GM12878 (cell line): ENCODE results near the gene INHBE. TPM values are rescaled to one million over a fixed set of nuclear protein-coding genes. Genes with fewer than 3 reads are reported as not detected.

Experiments used
- ATAC-seq: fragments of 200-7000 bp; cut with Tn5 transposase; 3 replicates; pipeline ENCODE4 v1.9.1; 2020; ENCODE audit warnings: mild to moderate bottlenecking, moderate library complexity
- BruUV-seq: library from RNA; stranded (reverse); fragments of 400-500 nt; replicated peaks from 2 replicates; lab custom pipeline; 2021; lab: Mats Ljungman, UMichigan
- CTCF ChIA-PET: fragments of 300-600 bp; sonication (Branson Sonifier 250); formaldehyde crosslinking; extraction: SDS; loops from one replicate; lab custom pipeline; 2021; ENCODE audit warnings: inconsistent platforms; lab: Yijun Ruan, JAX
- POLR2A ChIA-PET: fragments of 350-600 bp; formaldehyde crosslinking; extraction: SDS; loops from one replicate; lab custom pipeline; 2021; ENCODE audit warnings: inconsistent platforms; lab: Charles Lee
- RAD21 ChIA-PET: fragments of 300-600 bp; sonication (Branson Sonifier 250); formaldehyde crosslinking; loops from one replicate; lab custom pipeline; 2023; ENCODE audit warnings: antibody characterized with exemption; ENCODE audit not compliant: unreplicated experiment; lab: Charles Lee
- SMC1A ChIA-PET: fragments of 300-600 bp; sonication (Branson Sonifier 250); formaldehyde crosslinking; loops from one replicate; lab custom pipeline; 2023; ENCODE audit not compliant: unreplicated experiment, uncharacterized antibody; lab: Charles Lee
- DNase-seq: peaks from one replicate; pipeline ENCODE4 v3.0.0-alpha.2; 2011; ENCODE audit warnings: low read depth, low spot score
- FAIRE-seq: peaks from 3 replicates; lab custom pipeline; 2011; peaks lifted over from hg19 to GRCh38; lab: Jason Lieb, UNC
- H2AFZ ChIP-seq: 2 replicates; pipeline ENCODE4 v1.6.0; 2011; ENCODE audit warnings: low read depth, low read length, control low read depth; ENCODE audit not compliant: control insufficient read depth
- H3K27ac ChIP-seq: 2 replicates; pipeline ENCODE4 v1.5.1; 2011; ENCODE audit warnings: control low read depth; ENCODE audit not compliant: control insufficient read depth, insufficient read depth
- H3K27me3 ChIP-seq, 2 experiments: replicated peaks in 1 of 2; 2 replicates each; pipeline versions ENCODE4 v1.6.0 to v1.6.1; 2011; ENCODE audit warnings: low read length in 1 of 2; ENCODE audit not compliant: control insufficient read depth in 2 of 2, insufficient read depth in 2 of 2
- H3K36me3 ChIP-seq, 2 experiments: 2 replicates each; pipeline ENCODE4 v1.5.1; 2011; ENCODE audit warnings: low read length in 1 of 2; ENCODE audit not compliant: control insufficient read depth in 2 of 2, insufficient read depth in 2 of 2
- H3K4me1 ChIP-seq: 2 replicates; pipeline ENCODE4 v1.6.1; 2011; ENCODE audit warnings: mild to moderate bottlenecking, low read length, moderate library complexity, mixed read lengths; ENCODE audit not compliant: control insufficient read depth, insufficient read depth
- H3K4me2 ChIP-seq: 2 replicates; pipeline ENCODE4 v1.6.0; 2011; ENCODE audit warnings: control low read depth; ENCODE audit not compliant: control insufficient read depth, insufficient read depth
- H3K4me3 ChIP-seq: fragments of 200-600 bp; sonication (generic); 2 replicates; pipeline ENCODE4 v1.5.1; 2016
- H3K79me2 ChIP-seq: 2 replicates; pipeline ENCODE4 v1.6.0; 2011; ENCODE audit warnings: low read length; ENCODE audit not compliant: control insufficient read depth, insufficient read depth
- H3K9ac ChIP-seq: 2 replicates; pipeline ENCODE4 v1.8.0; 2011; ENCODE audit warnings: low read length, control low read depth, mixed read lengths; ENCODE audit not compliant: control insufficient read depth, insufficient read depth
- H3K9me3 ChIP-seq: replicated peaks from 3 replicates; pipeline ENCODE4 v1.5.1; 2011; ENCODE audit warnings: mild to moderate bottlenecking, low read length; ENCODE audit not compliant: control insufficient read depth, insufficient read depth
- H4K20me1 ChIP-seq: 2 replicates; pipeline ENCODE4 v1.6.0; 2011; ENCODE audit not compliant: control insufficient read depth, insufficient read depth
- ASH2L ChIP-seq: fragments of 300-600, 200-600 bp; sonication (generic); IDR thresholded peaks from 2 replicates; pipeline ENCODE4 v1.6.1; 2017; ENCODE audit warnings: low read depth, mild to moderate bottlenecking, borderline replicate concordance
- CBFB ChIP-seq: IDR thresholded peaks from 2 replicates; pipeline ENCODE4 v1.6.1; 2016; ENCODE audit warnings: antibody characterized with exemption, low read depth
- FOXM1 ChIP-seq: IDR thresholded peaks from 2 replicates; pipeline ENCODE4 v1.6.1; 2012; ENCODE audit warnings: low read depth, mild to moderate bottlenecking, inconsistent platforms, low read length, moderate library complexity
- KLF5 ChIP-seq: fragments of 450-650 bp; IDR thresholded peaks from 2 replicates; pipeline ENCODE4 v1.6.1; 2014; ENCODE audit warnings: mild to moderate bottlenecking; ENCODE audit not compliant: partially characterized antibody
- MYC ChIP-seq: IDR thresholded peaks from 2 replicates; pipeline ENCODE4 v1.6.1; 2011; ENCODE audit warnings: mild to moderate bottlenecking, low read length, moderate library complexity, inconsistent platforms; ENCODE audit not compliant: insufficient read depth, insufficient replicate concordance, insufficient read length, severe bottlenecking
- PML ChIP-seq: IDR thresholded peaks from 2 replicates; pipeline ENCODE4 v1.6.1; 2012; ENCODE audit warnings: low read length, inconsistent platforms
- POLR2A ChIP-seq: IDR thresholded peaks from 2 replicates; pipeline ENCODE4 v1.6.1; 2011; ENCODE audit warnings: low read depth, mild to moderate bottlenecking, low read length
- WGBS: methylation state at CpG from one replicate; pipeline ENCODE4 v1.1.6; 2016; ENCODE audit warnings: low lambda C conversion rate; ENCODE audit not compliant: insufficient replicate concordance, insufficient coverage; ENCODE audit errors: missing lambda C conversion rate; 5-methylcytosine and 5-hydroxymethylcytosine counted together
- in situ Hi-C: fragments of 300-500 bp; cut with MboI; formaldehyde crosslinking; loops from 9 replicates; pipeline ENCODE4 v1.14.3; 2018; ENCODE audit warnings: mixed read lengths
- intact Hi-C: fragments of 100-400 bp; cut with micrococcal nuclease; formaldehyde crosslinking; loops from one replicate; pipeline ENCODE4 v1.14.2; 2022; ENCODE audit not compliant: unreplicated experiment
- polyA plus RNA-seq, 11 experiments: library from polyadenylated mRNA; depleted of rRNA in 4 of 11; unstranded in 6 of 11; stranded (reverse) in 5 of 11; fragments of >200 nt; fragmentation: Nextera tagmentation in 4 of 11; fragmentation: Illumina TruSeq in 1 of 11; extraction: Ambion mirVana in 4 of 11; extraction: Trizol in 1 of 11; gene quantifications; 1 replicate in 1 of 11; 2 replicates in 10 of 11; pipeline versions ENCODE4 v1.2.1 to v1.2.3, GENCODE V29; 2011 to 2016; ENCODE audit warnings: inconsistent platforms in 2 of 11, missing spikeins in 2 of 11, low read depth in 1 of 11
- total RNA-seq, 4 experiments: library from RNA; depleted of rRNA in 3 of 4; stranded (reverse); fragments of >200 nt in 3 of 4; fragmentation: Illumina TruSeq in 1 of 4; extraction: Trizol in 1 of 4; gene quantifications; 2 replicates each; pipeline versions ENCODE4 v1.2.1 to v1.2.3, GENCODE V29; 2013 to 2021
- TF ChIP-seq, protein P1 (sequence below): fragments of 450-650 bp; formaldehyde crosslinking; IDR thresholded peaks from 2 replicates; pipeline ENCODE4 v1.5.0; 2022; ENCODE audit warnings: mild to moderate bottlenecking, missing genetic modification characterization

The INHBE gene
- total and polyA plus RNA-seq, 10 of the 15 experiments (the other 5 are each of a cell fraction or from before 2014, with no cell fraction given): 0.09 to 2.5 (median 0.37) TPM

DNA sequence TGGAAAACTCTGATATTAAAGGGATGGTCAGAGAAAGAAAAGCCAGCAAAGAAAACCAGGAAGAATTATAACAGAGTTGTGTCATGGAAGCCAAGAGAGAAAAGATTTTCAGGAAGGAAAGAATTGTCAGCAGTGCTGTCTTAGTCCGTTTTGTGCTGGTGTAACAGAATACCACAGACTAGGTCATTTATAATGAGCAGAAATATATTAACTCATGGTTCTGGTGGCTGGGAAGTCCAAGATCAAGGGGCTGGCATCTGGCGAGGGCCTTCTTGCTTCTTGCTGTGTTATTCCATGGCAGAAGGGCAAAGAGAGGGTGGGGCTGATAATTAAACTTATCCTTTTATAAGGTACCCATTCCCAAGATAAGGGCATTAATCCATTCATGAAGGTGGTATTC, 6.4 kb upstream of the INHBE start:
- BruUV-seq: no TSS peak
- Histone ChIP-seq H3K79me2 (no peaks in the 10 kb centered on the region), H2AFZ (no peak overlapping the region), H3K4me3 (no peak overlapping the region), H4K20me1 (no peaks in the 10 kb centered on the region), H3K4me2 (no peak overlapping the region), H3K27me3 (no peaks in the 10 kb centered on the region), H3K27ac (no peak overlapping the region), H3K36me3 (no peaks in the 10 kb centered on the region), H3K9me3 (no peaks in the 10 kb centered on the region), H3K9ac (no peak overlapping the region), H3K4me1 (no peaks in the 10 kb centered on the region)
- in situ Hi-C loops (no loop called here), intact Hi-C loops (no loop called here)
- CTCF ChIA-PET: interaction anchor here (1.3 to 1.5 kb wide), 3 partner anchors 10 to 188 kb away, joined by 4 to 5 read pairs (median 4); partner anchors contain the start of gene GLI1
- ATAC-seq (no peak), FAIRE-seq (no peak), DNase-seq (no peak)
- 57% methylated on average over 2 of the region's 2 CpGs for WGBS
- SMC1A ChIA-PET: interaction anchor here (0.6 to 1.1 kb wide), 2 partner anchors 67 to 188 kb away, joined by 3 to 4 read pairs; no protein-coding TSS in a partner anchor
- TF ChIP-seq CBFB: no peak
- TF ChIP-seq, protein P1, sequence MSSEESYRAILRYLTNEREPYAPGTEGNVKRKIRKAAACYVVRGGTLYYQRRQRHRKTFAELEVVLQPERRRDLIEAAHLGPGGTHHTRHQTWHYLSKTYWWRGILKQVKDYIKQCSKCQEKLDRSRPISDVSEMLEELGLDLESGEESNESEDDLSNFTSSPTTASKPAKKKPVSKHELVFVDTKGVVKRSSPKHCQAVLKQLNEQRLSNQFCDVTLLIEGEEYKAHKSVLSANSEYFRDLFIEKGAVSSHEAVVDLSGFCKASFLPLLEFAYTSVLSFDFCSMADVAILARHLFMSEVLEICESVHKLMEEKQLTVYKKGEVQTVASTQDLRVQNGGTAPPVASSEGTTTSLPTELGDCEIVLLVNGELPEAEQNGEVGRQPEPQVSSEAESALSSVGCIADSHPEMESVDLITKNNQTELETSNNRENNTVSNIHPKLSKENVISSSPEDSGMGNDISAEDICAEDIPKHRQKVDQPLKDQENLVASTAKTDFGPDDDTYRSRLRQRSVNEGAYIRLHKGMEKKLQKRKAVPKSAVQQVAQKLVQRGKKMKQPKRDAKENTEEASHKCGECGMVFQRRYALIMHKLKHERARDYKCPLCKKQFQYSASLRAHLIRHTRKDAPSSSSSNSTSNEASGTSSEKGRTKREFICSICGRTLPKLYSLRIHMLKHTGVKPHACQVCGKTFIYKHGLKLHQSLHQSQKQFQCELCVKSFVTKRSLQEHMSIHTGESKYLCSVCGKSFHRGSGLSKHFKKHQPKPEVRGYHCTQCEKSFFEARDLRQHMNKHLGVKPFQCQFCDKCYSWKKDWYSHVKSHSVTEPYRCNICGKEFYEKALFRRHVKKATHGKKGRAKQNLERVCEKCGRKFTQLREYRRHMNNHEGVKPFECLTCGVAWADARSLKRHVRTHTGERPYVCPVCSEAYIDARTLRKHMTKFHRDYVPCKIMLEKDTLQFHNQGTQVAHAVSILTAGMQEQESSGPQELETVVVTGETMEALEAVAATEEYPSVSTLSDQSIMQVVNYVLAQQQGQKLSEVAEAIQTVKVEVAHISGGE (CRISPR knock-in tag): no peak
- no peak for TF ChIP-seq MYC
- no peak for TF ChIP-seq POLR2A
- no peak for TF ChIP-seq KLF5
- TF ChIP-seq PML: no peak
- TF ChIP-seq FOXM1: no peak
- no peak for TF ChIP-seq ASH2L
- RAD21 ChIA-PET: interaction anchor here (1.0 kb wide), 1 partner anchor 19 kb away, joined by 3 read pairs; no protein-coding TSS in a partner anchor
- POLR2A ChIA-PET: interaction anchor here (0.7 to 1.0 kb wide), 3 partner anchors 17 to 1041 kb away, joined by 5 to 6 read pairs (median 5); no protein-coding TSS in a partner anchor
